ENCODE data around the gene FBXL19.

DNA sequence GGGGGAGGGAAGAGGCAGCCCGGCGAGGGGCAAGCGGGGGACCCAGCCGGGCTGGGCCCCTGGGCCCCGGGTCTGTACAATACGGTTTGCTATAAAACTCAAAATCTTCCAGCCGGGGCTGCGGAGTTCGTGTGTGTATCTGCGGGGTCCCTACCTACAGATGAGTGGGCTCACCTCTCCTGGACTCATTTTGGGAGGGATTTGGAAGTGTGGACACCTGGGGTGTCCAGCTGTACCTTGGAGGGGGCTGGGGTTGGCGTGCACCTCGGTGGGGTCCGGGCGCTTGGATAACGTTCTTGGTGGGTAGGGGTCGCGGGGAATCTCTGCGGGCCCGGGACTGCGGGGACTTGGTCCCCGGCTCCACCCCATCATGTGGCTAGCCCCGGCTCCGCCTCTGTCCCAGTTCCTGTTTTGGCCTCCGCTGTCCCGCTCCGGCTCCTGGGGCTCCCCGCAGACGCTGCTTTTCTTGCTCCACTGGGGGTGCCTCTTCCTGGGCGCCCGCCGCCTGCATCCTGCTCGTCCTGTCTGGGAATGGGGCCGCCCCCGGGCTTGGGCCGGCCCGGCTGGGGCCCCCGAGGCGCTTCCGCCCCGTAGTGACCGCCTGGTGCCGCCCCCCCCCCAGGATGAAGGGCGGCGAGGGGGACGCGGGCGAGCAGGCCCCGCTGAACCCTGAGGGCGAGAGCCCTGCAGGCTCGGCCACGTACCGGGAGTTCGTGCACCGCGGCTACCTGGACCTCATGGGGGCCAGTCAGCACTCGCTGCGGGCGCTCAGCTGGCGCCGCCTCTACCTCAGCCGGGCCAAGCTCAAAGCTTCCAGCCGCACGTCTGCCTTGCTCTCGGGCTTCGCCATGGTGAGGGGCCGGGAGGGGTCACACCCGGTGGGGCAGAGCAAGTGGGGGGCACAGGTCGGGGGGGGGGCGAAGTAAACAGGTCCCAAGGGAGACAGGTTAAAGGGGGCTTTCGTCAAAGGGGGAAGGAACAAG lies 25.6 kb downstream of the FBXL19 start, which contains the start of gene ORAI3:
- no peak; the same call in 1 of the 2 replicates for TF ChIP-seq ZFX (IDR thresholded peaks at IDR 0.05)
- TF ChIP-seq, protein P1, sequence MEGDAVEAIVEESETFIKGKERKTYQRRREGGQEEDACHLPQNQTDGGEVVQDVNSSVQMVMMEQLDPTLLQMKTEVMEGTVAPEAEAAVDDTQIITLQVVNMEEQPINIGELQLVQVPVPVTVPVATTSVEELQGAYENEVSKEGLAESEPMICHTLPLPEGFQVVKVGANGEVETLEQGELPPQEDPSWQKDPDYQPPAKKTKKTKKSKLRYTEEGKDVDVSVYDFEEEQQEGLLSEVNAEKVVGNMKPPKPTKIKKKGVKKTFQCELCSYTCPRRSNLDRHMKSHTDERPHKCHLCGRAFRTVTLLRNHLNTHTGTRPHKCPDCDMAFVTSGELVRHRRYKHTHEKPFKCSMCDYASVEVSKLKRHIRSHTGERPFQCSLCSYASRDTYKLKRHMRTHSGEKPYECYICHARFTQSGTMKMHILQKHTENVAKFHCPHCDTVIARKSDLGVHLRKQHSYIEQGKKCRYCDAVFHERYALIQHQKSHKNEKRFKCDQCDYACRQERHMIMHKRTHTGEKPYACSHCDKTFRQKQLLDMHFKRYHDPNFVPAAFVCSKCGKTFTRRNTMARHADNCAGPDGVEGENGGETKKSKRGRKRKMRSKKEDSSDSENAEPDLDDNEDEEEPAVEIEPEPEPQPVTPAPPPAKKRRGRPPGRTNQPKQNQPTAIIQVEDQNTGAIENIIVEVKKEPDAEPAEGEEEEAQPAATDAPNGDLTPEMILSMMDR (conservative IDR thresholded peaks at IDR 0.05): no peak
